ENCODE results near the gene VCP. TPM values are rescaled to one million over a fixed set of nuclear protein-coding genes. Genes with fewer than 3 reads are reported as not detected.

The VCP gene
- total and polyA plus RNA-seq, 9 of the 15 experiments (the other 6 are each of a cell fraction or from before 2014, with no cell fraction given): 7.1 to 257 (median 199) TPM

- TF ChIP-seq MBD1 (CRISPR knock-in tag; IDR thresholded peaks at IDR 0.05): no peak
- no peak for TF ChIP-seq PHF20 (IDR thresholded peaks at IDR 0.05; ENCODE audit: partially characterized antibody)
- no peak for TF ChIP-seq NR2C1 (IDR thresholded peaks at IDR 0.05)
- TF ChIP-seq NR2C1 (tag; IDR thresholded peaks at IDR 0.05): no peak
- TF ChIP-seq GTF2E2 (tag; IDR thresholded peaks at IDR 0.05): no peak
- no peak for TF ChIP-seq CHD4 (IDR thresholded peaks at IDR 0.05; ENCODE audit: insufficient read depth, insufficient replicate concordance, low read depth, low read length, poor library complexity, severe bottlenecking)
- TF ChIP-seq CBX2 (IDR thresholded peaks at IDR 0.05; ENCODE audit: insufficient read depth, low read length, poor library complexity, severe bottlenecking): no peak
- no peak for TF ChIP-seq ZNF133 (CRISPR knock-in tag; IDR thresholded peaks at IDR 0.05)
- no peak for TF ChIP-seq GTF2B (IDR thresholded peaks at IDR 0.05; ENCODE audit: extremely low read depth, insufficient read length)
- no peak for TF ChIP-seq ZFP1 (CRISPR knock-in tag; IDR thresholded peaks at IDR 0.05)
- peak; percentile 60; the same call in 1 of the 2 replicates for TF ChIP-seq CBX1 (IDR thresholded peaks at IDR 0.05; ENCODE audit: low read depth)
- no peak for TF ChIP-seq MAZ (CRISPR knock-in tag; conservative IDR thresholded peaks at IDR 0.05 in 1 of 2, IDR thresholded peaks at IDR 0.05 in 1 of 2)
- no peak for TF ChIP-seq ETS1 (conservative IDR thresholded peaks at IDR 0.05; ENCODE audit: control insufficient read depth, low read depth, low read length)
- TF ChIP-seq TAF1 (IDR thresholded peaks at IDR 0.05; ENCODE audit: control insufficient read depth, extremely low read depth, insufficient read depth, low read length, severe bottlenecking): no peak
- no peak for TF ChIP-seq THAP7 (CRISPR knock-in tag; IDR thresholded peaks at IDR 0.05)
- TF ChIP-seq ZBTB26 (CRISPR knock-in tag; IDR thresholded peaks at IDR 0.05): no peak
- no peak for TF ChIP-seq KAT7 (CRISPR knock-in tag; IDR thresholded peaks at IDR 0.05; ENCODE audit: borderline replicate concordance)
- TF ChIP-seq ZNF354B (CRISPR knock-in tag; IDR thresholded peaks at IDR 0.05): no peak
- TF ChIP-seq BRD9 (IDR thresholded peaks at IDR 0.05; ENCODE audit: low read depth, partially characterized antibody): no peak
- no peak for TF ChIP-seq ZNF584 (CRISPR knock-in tag; IDR thresholded peaks at IDR 0.05; ENCODE audit: low read depth)
- no peak for TF ChIP-seq ARID2 (IDR thresholded peaks at IDR 0.05)
- no peak for TF ChIP-seq MIER1 (IDR thresholded peaks at IDR 0.05; ENCODE audit: low read depth)
- no peak for TF ChIP-seq HDAC2 (IDR thresholded peaks at IDR 0.05)
- TF ChIP-seq ZNF76 (CRISPR knock-in tag; IDR thresholded peaks at IDR 0.05; ENCODE audit: borderline replicate concordance): no peak
These were observed 62.0 kb downstream of the VCP start (continued) for GRCh38 chr9:35010351-35010958.

All from K562 (cell line).